ENCODE results near the gene MAPKBP1. TPM values are rescaled to one million over a fixed set of nuclear protein-coding genes. Genes with fewer than 3 reads are reported as not detected.

The MAPKBP1 gene
- total and polyA plus RNA-seq, 9 of the 15 experiments (the other 6 are each of a cell fraction or from before 2014, with no cell fraction given) = 0.15 to 9.5 (median 4.5) TPM

GRCh38 chr15:41827880-41828806 is 53.9 kb downstream of the MAPKBP1 start, which contains the start of gene JMJD7 (continued):
- TF ChIP-seq, protein P1, sequence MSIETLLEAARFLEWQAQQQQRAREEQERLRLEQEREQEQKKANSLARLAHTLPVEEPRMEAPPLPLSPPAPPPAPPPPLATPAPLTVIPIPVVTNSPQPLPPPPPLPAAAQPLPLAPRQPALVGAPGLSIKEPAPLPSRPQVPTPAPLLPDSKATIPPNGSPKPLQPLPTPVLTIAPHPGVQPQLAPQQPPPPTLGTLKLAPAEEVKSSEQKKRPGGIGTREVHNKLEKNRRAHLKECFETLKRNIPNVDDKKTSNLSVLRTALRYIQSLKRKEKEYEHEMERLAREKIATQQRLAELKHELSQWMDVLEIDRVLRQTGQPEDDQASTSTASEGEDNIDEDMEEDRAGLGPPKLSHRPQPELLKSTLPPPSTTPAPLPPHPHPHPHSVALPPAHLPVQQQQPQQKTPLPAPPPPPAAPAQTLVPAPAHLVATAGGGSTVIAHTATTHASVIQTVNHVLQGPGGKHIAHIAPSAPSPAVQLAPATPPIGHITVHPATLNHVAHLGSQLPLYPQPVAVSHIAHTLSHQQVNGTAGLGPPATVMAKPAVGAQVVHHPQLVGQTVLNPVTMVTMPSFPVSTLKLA (conservative IDR thresholded peaks at IDR 0.05) = peak; percentile 24 to 77; a peak in 2 of 4 replicates
- TF ChIP-seq MCM3 (IDR thresholded peaks at IDR 0.05) (no peak), SRSF1 (IDR thresholded peaks at IDR 0.05; ENCODE audit: low read depth, low read length) (0 out of 2 replicates have a peak, but pooled peaks have one; percentile 30), POLR2AphosphoS2 (IDR thresholded peaks at IDR 0.05; ENCODE audit: low read length) (0 out of 2 replicates have a peak, but pooled peaks have one; percentile 39), EP400 (IDR thresholded peaks at IDR 0.05) (peak; percentile 79), CBX8 (IDR thresholded peaks at IDR 0.05; ENCODE audit: borderline replicate concordance, extremely low read depth, low read depth, low read length, poor library complexity, severe bottlenecking) (no peak), SIN3A (IDR thresholded peaks at IDR 0.05; ENCODE audit: borderline replicate concordance in 2 of 2, control insufficient read depth in 1 of 2, low read depth in 2 of 2, low read length in 2 of 2) (peak; percentile 63 to 80; a peak in 3 of 4 replicates), RCOR1 (IDR thresholded peaks at IDR 0.05; ENCODE audit: borderline replicate concordance in 1 of 2, low read depth in 2 of 2, low read length in 2 of 2) (peak in 1 of 2 experiments; percentile 10; a peak in 1 of 4 replicates)
- TF ChIP-seq, protein P2, sequence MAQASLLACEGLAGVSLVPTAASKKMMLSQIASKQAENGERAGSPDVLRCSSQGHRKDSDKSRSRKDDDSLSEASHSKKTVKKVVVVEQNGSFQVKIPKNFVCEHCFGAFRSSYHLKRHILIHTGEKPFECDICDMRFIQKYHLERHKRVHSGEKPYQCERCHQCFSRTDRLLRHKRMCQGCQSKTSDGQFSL (CRISPR knock-in tag; IDR thresholded peaks at IDR 0.05) = peak; percentile 23; the same call in 1 of the 2 replicates
- TF ChIP-seq, protein P2 (tag; IDR thresholded peaks at IDR 0.05) = no peak
- TF ChIP-seq, protein P3, sequence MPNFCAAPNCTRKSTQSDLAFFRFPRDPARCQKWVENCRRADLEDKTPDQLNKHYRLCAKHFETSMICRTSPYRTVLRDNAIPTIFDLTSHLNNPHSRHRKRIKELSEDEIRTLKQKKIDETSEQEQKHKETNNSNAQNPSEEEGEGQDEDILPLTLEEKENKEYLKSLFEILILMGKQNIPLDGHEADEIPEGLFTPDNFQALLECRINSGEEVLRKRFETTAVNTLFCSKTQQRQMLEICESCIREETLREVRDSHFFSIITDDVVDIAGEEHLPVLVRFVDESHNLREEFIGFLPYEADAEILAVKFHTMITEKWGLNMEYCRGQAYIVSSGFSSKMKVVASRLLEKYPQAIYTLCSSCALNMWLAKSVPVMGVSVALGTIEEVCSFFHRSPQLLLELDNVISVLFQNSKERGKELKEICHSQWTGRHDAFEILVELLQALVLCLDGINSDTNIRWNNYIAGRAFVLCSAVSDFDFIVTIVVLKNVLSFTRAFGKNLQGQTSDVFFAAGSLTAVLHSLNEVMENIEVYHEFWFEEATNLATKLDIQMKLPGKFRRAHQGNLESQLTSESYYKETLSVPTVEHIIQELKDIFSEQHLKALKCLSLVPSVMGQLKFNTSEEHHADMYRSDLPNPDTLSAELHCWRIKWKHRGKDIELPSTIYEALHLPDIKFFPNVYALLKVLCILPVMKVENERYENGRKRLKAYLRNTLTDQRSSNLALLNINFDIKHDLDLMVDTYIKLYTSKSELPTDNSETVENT (CRISPR knock-in tag; IDR thresholded peaks at IDR 0.05) = peak; percentile 38; the same call in 1 of the 2 replicates
- TF ChIP-seq, protein P4, sequence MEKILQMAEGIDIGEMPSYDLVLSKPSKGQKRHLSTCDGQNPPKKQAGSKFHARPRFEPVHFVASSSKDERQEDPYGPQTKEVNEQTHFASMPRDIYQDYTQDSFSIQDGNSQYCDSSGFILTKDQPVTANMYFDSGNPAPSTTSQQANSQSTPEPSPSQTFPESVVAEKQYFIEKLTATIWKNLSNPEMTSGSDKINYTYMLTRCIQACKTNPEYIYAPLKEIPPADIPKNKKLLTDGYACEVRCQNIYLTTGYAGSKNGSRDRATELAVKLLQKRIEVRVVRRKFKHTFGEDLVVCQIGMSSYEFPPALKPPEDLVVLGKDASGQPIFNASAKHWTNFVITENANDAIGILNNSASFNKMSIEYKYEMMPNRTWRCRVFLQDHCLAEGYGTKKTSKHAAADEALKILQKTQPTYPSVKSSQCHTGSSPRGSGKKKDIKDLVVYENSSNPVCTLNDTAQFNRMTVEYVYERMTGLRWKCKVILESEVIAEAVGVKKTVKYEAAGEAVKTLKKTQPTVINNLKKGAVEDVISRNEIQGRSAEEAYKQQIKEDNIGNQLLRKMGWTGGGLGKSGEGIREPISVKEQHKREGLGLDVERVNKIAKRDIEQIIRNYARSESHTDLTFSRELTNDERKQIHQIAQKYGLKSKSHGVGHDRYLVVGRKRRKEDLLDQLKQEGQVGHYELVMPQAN (IDR thresholded peaks at IDR 0.05; ENCODE audit: borderline replicate concordance) = peak; percentile 88

Measured in K562 (cell line).